Left cardiac atrium (tissue), 4 donors: ENCODE measurements around the gene SOSTDC1. TPM values are rescaled to one million over a fixed set of nuclear protein-coding genes. Genes with fewer than 3 reads are reported as not detected.
"Not testable (repeated sequence)": the region's sequence is repeated elsewhere in the genome, so short reads cannot be mapped to it uniquely, and the experiment has no call there.

Source experiments
- ATAC-seq, 2 donors: fragments of 200-7000 bp; cut with Tn5 transposase; one replicate each; pipeline ENCODE4 v1.9.1; 2020; ENCODE audit warnings: mild to moderate bottlenecking in 2 of 2, moderate library complexity in 2 of 2
- DNase-seq: peaks from one replicate; pipeline ENCODE4 v3.0.0-alpha.2; 2020
- intact Hi-C, 2 donors: fragments of 100-400 bp; cut with DNase I; formaldehyde crosslinking; loops; one replicate each; pipeline versions ENCODE4 v1.14.1 to v1.15.1; 2022 to 2023
- total RNA-seq, 2 donors: library from RNA; stranded (reverse); fragmentation: NEBNext Ultra II Directional; extraction: Animal tissue kit (Norgen Biotek cat#: 25700); gene quantifications; one replicate each; pipeline ENCODE4 v1.2.1, GENCODE V29; 2021
- donor health status: DM: no; HTN: yes; CAD: no.
- donor health status: DM: no; HTN: yes; CAD: no; lungs with severe emphysema.
- donor health status: DM: yes; HTN: yes; CAD: no.
- donor health status: Dilated cardiomyopathy.

SOSTDC1 gene
- total RNA-seq, 2 donors from 2014 or later = 2.8 to 8.0 TPM

DNA sequence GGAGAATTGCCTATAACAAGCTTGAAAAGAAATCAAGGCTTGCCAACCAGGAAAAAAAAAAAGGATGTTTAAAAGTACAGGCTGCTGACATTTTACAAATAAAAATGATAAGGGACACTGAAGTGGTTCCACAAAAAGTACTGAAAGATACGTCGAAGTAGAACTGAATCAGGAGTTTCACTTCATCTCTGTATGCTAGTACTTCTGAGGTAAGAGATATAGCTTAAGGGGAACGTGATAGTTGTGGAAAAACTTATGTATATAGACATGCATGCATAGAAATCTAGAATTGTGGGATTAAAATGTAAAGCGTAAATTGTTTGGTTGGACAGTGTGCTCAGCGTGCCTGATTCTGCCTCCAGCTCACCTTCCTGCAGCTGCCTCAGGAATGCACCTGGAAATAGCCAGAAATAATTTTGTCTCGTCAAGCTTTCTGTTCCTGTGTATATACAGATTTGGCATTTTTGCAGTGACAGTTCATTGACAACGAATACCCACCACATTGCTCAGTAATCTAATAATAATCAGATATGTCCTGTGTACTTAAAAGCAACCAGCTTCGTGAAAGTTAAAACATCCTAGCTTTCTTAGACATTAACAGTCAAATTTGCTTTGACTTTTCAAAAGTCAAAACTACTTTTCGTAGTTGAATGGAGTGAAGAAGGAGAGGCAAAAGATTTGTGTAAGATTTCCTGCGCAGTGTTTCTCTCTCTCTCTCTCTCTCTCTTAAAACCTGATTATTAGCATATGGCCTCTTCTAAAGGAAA is 1.4 kb downstream of the SOSTDC1 start:
- DNase-seq = no peak
- intact Hi-C loops = loop anchor here in 1 of 2 donors (10.0 kb wide), 1 partner anchor 101 kb away; no protein-coding TSS in a partner anchor
- no peak for ATAC-seq

DNA sequence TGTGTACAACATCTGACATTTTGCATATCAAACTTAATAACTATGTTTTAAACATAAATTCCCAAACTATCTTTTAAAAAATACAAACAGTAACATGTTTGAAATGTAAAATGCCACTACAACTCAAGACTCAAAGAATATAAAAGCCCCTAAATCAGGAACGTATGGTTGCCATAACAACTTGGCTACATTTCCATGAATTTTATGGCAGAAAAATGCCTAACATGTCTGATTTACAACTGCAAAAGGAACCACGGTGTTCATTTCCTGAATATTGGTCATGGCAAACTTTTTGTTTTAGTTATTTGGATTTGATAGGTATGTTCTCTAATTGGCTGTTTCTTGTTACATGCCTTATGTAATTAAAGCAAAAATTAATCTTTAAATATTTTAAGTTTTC is 2.0 kb downstream of the SOSTDC1 start:
- DNase-seq (no peak), ATAC-seq (no peak)
- intact Hi-C loops = loop anchor here in 1 of 2 donors (10.0 kb wide), 1 partner anchor 101 kb away; no protein-coding TSS in a partner anchor

DNA sequence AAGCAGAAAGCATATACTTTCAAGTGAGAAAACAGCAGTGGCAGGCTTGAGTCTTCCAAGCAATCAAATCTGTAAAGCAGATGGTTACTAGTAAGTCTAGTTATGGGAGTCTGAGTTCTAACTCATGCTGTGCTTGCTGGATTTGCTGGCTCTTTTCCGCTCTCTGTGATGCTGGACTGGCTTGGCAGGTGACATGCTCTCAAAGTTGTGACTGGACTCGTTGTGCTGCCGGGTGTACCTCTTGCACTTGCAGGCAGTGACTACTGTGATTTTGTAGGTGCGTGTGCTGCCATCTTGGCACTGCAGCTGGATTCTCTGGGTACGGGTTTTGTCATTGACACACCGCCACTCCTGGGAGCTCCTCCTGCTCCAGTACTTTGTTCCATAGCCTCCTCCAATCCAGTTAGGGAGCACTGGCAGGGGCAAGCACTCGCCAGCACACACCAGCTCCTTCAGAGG is 3.1 kb downstream of the SOSTDC1 start:
- intact Hi-C loops = loop anchor here in 1 of 2 donors (10.0 kb wide), 1 partner anchor 102 kb away; no protein-coding TSS in a partner anchor
- DNase-seq (no peak), ATAC-seq (peak in 1 of 2 donors; percentile 56)

DNA sequence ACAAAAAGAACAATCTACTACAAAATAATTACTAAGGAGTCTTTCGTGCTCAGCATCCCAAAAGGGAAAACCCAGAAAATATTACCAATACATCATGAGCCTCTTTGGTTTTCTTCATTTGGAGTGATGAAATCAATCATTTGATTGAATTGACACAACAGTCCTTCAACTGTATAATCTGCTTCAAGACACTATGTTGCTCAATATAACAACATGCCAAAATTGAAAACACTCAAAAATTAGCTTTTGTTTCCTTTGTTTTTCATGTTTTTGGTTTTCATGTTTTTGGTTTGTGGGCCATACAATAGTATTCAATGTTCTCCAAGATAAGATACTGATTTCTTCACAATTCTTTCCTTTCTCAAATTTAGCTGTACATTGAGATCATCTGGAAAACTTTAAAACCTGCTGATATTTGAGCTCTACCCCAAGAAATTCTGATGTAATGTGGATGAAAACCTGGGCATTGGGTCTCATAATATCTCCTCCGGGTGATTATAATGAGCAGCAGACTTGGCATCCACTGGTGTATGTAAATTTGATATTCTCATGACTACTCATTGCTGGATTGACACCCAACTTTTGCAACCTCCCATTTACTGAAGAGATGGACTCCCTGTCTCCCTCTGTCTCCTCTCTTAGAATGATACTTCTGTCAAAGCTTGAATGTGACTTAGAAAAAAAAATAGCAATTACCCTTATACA is 4.6 kb downstream of the SOSTDC1 start:
- ATAC-seq (no peak), DNase-seq (no peak)
- intact Hi-C loops = loop anchor here in 1 of 2 donors (10.0 kb wide), 1 partner anchor 104 kb away; no protein-coding TSS in a partner anchor

DNA sequence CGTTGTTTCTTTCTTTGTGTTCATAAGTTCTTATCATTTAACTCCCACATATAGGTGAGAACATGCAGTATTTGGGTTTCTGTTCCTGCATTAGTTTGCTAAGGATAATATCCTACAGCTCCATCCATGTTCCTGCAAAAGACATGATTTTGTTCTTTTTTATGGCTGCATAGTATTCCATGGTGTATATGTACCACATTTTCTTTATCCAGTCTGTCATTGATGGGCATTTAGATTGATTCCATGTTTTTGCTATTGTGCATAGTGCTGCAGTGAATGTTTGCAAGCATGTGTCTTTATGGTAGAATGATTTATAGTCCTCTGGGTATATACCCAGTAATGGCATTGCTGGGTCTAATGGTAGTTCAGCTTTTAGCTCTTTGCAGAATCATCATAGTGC is 9.2 kb downstream of the SOSTDC1 start:
- ATAC-seq, DNase-seq, intact Hi-C loops: not testable (repeated sequence)

DNA sequence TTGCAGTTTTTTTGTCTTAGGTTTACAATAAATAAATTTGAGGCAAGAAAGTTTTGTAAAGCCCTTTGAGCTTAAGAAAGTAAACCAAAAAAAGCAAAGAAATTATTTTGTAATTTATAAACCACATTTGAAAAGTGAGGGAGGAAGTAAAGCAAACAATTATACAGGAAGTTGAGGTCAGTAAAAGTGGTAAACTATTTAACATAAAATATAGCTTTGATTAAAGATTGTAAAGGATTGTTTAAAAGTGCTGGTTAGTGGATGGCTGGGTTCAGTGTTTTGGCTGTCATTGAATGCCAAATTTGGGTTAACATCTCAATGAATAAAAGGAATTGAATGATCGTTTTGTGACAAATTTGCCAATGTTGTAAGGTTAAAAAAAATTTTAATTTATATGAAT is 9.9 kb downstream of the SOSTDC1 start:
- intact Hi-C loops = no loop called here
- ATAC-seq (no peak), DNase-seq (no peak)

DNA sequence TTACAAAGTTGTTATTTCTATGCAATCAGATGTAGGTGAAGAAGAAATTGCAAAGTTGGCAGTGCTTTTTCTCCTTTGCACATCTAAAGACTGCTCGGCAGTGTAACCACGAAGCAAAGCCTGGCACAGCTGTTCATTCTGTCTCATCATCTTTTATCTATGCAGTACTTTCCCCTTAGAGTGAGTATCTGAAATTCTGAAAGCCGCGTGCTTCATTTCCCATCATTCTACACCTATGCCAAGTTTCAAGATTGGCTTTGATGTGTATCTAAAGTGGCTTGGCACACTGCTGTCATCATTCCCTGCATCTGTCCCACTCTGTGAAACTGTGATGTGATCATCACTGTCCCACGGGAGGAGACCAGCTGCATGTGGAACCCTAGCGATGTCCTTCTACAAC is 15.2 kb downstream of the SOSTDC1 start:
- DNase-seq (no peak), ATAC-seq (no peak)
- intact Hi-C loops = no loop called here

DNA sequence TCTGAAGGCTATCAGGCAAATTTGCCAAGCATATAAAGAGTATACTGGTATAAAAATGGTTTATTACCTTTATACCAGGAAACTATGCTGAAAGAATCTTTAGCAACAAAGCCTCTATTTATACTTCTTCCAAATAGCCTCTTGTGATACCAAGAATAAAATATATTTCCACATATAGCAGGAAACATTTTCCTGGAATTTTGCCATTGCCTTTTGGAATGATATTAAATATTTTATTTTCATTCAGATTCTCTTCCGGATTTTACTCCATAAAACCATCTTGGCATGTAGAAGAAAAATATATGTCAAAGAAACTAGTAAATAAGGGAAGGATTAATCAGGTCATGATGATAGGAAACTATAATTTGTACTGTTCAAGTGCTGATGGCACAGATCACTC is 17.7 kb downstream of the SOSTDC1 start:
- DNase-seq = no peak
- ATAC-seq = no peak
- intact Hi-C loops = no loop called here

DNA sequence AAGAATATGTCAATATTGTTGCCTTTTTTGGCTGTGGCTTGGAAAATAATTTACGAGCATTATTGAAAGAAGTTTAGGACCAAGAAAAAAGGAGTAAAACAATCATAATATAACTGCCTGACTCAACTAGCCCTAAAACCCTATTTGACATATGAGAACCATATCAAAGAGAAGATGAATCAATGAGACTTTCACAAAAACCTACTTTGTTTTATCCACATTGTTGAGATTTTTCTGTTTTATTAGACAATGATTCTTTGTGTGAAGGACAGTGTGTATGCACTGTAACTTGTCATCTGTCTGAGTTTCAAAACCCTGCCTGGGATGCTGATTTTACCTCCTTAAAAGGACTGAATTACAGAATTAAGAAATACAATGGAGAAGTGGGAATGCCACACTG is 19.0 kb downstream of the SOSTDC1 start:
- intact Hi-C loops = no loop called here
- no peak for DNase-seq
- ATAC-seq = no peak

DNA sequence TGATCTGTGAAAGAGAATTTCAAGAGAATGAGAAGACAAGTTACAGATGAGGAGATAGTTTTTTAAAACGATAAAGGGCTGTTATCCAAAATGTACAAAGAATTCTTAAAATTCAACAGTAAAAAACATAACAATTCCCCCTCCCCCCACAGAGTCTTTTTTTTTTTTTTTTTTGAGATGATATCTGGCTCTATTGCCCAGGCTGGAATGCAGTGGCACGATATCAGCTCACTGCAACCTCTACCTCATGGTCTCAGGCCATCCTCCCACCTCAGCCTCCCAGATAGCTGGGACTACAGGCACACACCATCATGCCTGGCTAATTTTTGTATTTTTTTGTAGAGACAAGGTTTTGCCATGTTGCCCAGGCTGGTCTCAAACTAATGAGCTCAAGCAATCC is 21.7 kb downstream of the SOSTDC1 start:
- DNase-seq, intact Hi-C loops, ATAC-seq: not testable (repeated sequence)

DNA sequence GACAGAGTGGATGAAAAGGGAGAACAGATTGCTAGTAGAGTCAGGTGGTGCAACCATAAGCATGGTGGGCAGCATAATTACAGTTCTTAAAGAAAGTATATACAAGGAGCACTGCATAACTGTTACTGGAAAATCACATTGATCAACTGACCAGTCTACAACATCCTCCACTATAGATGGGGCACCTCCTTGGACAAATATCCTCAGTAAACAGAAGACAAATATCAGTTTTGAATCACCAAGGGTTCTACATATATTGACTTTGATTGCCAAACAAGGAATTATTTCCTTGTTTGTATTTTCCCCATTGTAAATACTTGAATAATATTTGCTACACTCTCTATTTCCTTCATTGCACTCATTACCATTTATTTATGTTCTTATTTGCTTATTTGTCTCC is 26.6 kb downstream of the SOSTDC1 start:
- intact Hi-C loops = loop anchor here in 1 of 2 donors (10.0 kb wide), 1 partner anchor 126 kb away; no protein-coding TSS in a partner anchor
- DNase-seq (no peak), ATAC-seq (no peak)

DNA sequence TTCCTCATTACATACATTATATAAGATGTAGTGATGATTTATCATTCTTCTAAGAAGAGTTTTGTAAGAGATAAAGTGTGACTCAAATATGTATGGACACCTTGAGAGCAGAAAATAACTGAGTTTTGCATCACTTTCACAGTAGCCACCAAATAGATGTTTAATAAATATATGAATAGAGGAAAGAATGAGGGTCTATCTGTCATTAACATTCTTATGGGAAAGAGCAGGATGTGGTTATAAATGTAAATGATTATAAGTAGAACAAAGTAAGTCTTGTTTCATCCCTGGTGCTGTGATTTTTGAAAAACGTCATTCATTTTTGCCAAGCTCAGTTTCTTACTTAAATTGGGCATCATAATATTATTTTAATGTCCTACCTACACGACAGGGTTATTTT is 29.2 kb downstream of the SOSTDC1 start:
- no peak for ATAC-seq
- no peak for DNase-seq
- intact Hi-C loops = loop anchor here in 1 of 2 donors (10.0 kb wide), 1 partner anchor 128 kb away; no protein-coding TSS in a partner anchor

DNA sequence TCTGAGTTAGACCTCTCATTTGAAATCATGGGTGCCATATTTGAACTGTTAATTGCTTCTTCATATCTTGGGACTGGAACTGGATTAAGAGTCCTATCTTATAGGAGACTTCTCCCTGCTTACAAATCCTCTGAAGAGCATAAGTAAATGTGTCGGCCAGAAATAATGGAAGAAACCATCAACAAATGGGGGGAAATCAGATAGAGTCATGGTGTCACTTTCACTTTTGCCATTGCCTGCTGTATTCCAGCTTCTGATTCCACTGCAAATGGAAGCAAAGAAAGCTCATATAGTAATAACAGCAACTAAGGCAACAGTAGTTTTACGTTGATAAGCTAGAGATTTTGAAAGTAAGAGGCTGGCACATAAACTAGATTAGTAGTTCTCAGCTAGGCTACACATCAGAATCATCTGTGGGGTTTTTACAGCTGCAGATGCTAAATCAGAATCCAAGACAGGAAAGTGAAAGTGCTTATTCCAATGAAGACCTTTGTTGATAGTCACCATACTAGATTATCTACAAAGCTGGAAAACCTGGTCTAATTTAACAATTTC is 31.9 kb downstream of the SOSTDC1 start:
- intact Hi-C loops = loop anchor here (2.0 to 10.0 kb wide), 2 partner anchors 127 to 131 kb away; no protein-coding TSS in a partner anchor
- DNase-seq (no peak), ATAC-seq (no peak)

DNA sequence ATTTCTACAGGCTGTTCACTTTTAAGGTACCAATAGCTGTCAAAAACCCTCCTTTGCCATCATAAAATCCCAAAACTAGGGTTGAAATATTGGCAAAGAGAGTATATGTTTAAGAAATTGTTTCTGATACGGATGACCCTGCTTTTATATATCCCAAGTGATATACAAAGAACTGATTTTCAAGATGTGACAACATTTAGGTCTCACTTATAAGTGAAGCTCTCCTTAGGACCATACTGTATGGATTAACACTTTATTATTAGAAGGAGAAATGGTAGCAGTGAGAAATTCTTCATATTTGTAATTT is 33.2 kb downstream of the SOSTDC1 start:
- ATAC-seq (no peak), DNase-seq (no peak)
- intact Hi-C loops = loop anchor here (2.0 to 10.0 kb wide), 2 partner anchors 128 to 132 kb away; no protein-coding TSS in a partner anchor

DNA sequence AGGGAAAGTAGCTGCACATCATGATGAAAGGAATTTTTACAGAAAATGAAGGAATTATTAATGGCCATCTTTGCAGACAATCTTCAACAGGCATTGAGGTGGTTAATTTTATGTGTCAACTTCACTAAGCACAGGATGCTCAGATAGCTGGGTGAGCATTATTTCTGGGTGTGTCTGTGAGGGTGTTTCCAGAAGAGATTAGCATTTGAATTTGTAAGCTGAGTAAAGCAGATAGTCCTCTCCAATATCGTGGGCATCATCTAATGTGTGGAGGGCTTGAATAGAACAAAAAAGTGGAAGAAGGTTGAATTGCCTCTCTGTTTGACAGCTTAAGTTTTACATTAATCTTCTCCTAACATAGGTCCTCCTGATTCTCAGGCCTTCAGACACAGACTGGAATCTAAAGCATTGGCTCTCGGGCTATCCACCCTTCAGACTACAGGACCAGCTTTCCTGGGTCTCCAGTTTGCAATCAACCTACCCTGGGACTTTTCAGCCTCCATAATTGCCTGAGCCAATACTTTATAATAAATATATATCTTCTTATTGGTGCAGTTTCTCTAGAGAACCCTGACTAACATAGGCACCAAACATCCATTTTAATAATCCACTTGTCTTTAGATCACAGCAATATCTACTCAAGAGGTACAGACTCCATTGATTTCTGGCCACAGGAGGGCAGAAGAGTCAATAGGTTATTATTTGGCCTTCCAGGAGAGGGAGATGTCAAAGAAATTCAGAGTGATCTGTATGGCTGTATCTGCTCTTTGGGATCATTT is 33.7 kb downstream of the SOSTDC1 start:
- intact Hi-C loops = loop anchor here (2.0 to 10.0 kb wide), 2 partner anchors 129 to 133 kb away; no protein-coding TSS in a partner anchor
- ATAC-seq = peak; percentile 58 to 76
- no peak for DNase-seq

DNA sequence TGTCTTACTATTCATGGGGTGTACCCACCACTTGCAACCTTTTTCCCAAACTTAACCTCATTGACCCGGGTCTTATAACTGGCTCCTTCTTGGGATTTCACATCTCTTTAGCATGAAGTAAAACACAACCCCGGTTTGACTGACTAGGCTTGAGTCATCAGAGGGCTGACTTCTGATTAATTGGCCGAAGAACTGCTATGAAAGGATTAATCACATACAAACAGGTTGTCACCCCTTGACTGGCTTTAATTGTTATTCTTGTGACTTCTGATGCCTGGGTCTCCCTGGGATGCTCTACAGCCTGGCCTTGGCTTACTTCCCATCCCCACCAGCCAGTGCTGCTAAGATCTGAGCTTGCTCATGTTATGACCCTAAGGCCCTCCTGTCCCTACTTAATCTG is 35.4 kb downstream of the SOSTDC1 start:
- intact Hi-C loops = loop anchor here in 1 of 2 donors (10.0 kb wide), 1 partner anchor 135 kb away; no protein-coding TSS in a partner anchor
- DNase-seq = no peak
- no peak for ATAC-seq

DNA sequence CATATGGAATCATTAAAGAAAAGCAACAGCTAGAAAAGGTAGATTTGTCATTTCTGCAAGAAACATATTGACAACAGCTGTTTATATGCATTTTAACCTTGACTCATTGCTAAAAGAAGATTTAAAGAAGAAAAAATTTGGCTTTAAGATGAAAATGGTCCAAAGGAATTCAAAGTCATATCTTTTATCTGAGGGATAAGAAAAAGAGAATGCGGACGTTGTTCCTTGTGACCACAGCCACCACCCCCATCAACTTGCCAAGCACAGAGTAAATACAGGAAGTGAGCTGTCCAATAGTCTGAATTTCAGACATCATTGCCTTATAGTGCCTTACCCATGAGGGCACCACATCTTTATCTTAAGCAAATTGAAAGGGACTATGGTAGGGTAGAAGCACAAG is 36.9 kb downstream of the SOSTDC1 start:
- intact Hi-C loops = loop anchor here (10.0 kb wide), 1 partner anchor 314 kb away; no protein-coding TSS in a partner anchor
- DNase-seq (no peak), ATAC-seq (no peak)

DNA sequence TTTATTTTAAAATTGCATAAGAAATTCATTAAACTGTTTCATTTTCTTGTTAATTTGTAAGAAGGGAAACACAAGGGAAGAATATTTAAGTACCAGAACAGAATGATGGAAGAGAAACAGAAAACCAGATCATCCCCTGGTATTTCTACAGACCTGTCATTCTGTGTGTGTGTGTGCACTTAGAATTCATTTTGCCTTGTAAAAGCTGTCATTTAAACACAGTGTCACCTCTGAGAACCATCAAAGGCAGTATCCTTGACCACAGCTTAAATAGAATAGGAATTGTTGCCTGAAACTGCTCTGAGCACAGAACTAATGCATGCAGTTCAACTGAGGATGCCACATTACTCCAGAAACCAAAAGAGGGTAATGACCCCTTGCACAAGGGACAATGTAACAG is 37.4 kb downstream of the SOSTDC1 start:
- intact Hi-C loops = loop anchor here (10.0 kb wide), 1 partner anchor 313 kb away; no protein-coding TSS in a partner anchor
- no peak for ATAC-seq

DNA sequence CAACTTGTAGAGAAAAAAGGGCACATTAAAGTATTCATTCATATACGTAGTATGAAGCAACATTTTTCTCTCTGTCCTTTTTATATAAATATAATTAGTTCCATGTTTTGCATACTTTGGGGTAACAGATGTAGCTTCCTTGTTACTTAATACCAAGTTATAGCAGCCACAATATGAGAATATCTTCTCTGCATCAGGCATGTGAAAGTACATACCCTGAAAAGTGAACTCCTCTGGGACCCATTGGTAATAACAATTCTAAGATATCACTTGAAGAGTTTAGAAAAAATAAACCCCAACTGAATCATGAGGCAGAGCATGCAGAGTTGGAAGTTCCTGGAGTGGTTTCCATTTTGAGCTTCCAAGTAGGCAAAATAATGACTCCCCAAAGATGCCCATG is 41.8 kb downstream of the SOSTDC1 start:
- ATAC-seq (no peak), DNase-seq (no peak)
- intact Hi-C loops = loop anchor here (10.0 kb wide), 1 partner anchor 309 kb away; no protein-coding TSS in a partner anchor

More for the DNA sequence above, 37.4 kb downstream of the SOSTDC1 start:
- DNase-seq = no peak
